ENCODE measurements around the gene NCK2.

DNA sequence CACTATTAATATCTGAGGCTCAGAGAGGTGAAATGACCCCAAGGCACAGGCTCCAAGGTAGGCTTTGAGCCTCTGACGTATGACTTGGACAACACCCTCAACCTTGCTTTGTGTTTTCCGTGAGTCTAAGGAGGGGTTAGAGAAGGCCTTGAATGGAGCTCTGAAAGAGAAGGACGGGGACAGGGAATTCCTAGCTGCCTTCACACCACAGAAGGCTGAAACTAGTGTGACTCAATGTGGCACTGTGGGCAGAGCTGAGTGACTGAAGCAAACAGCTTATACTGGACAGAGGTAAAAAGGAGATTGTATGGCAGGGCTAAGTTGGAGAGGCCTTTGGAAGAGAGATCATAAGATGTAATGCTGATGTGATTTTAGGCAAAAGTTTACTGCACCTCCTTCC lies 3.5 kb upstream of the NCK2 start:
- TF ChIP-seq POLR2AphosphoS5 (IDR thresholded peaks at IDR 0.05; ENCODE audit: low read depth, low read length) = no peak
- no peak for TF ChIP-seq POLR2A (IDR thresholded peaks at IDR 0.05; ENCODE audit: low read depth, low read length)

Data from GM12891 (cell line).